Gastroesophageal sphincter (tissue), 3 donors: Measurements from ENCODE around the gene HSPA12B.

Experiments
- POLR2AphosphoS5 ChIP-seq: sonication (generic); formaldehyde crosslinking; IDR thresholded peaks from one replicate; pipeline ENCODE4 v1.6.1; 2017; ENCODE audit warnings: antibody characterized with exemption
- TF ChIP-seq, protein P1 (sequence below), 4 experiments: fragments of 200-600 bp in 2 of 4; fragments of 450-650 bp in 2 of 4; sonication (generic) in 1 of 4; IDR thresholded peaks; one replicate each; pipeline ENCODE4 v1.5.1; 2017 to 2019; ENCODE audit warnings: antibody characterized with exemption in 4 of 4, mild to moderate bottlenecking in 2 of 4, moderate library complexity in 2 of 4

DNA sequence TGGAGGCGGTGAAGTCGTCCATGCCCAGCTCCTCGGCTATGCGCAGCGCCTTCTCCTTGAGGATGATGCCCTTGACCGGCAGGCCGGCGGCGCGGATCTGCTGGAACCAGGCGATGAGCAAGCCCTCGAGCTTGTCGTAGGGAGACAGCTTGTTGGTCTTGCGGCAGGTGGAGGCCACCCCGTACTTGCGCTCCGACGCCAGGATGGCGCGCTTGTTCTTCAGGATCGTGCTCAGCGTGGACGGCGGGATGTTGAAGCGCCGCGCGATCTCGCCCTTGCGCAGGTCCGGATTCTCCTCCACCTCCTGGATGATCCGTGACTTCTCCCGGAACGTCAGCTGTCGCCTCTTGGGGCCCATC lies 53.6 kb downstream of the HSPA12B start:
- TF ChIP-seq, protein P1, sequence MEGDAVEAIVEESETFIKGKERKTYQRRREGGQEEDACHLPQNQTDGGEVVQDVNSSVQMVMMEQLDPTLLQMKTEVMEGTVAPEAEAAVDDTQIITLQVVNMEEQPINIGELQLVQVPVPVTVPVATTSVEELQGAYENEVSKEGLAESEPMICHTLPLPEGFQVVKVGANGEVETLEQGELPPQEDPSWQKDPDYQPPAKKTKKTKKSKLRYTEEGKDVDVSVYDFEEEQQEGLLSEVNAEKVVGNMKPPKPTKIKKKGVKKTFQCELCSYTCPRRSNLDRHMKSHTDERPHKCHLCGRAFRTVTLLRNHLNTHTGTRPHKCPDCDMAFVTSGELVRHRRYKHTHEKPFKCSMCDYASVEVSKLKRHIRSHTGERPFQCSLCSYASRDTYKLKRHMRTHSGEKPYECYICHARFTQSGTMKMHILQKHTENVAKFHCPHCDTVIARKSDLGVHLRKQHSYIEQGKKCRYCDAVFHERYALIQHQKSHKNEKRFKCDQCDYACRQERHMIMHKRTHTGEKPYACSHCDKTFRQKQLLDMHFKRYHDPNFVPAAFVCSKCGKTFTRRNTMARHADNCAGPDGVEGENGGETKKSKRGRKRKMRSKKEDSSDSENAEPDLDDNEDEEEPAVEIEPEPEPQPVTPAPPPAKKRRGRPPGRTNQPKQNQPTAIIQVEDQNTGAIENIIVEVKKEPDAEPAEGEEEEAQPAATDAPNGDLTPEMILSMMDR (IDR thresholded peaks at IDR 0.05), result no peak
- no peak for TF ChIP-seq POLR2AphosphoS5
